Panc1 (cell line): ENCODE results near the gene TM4SF20. TPM values are rescaled to one million over a fixed set of nuclear protein-coding genes. Genes with fewer than 3 reads are reported as not detected.
A peak's percentile ranks its signal among the peaks of the same experiment; 100 is the strongest.

Experiments used
- ATAC-seq: fragments of 200-7000 bp; cut with Tn5 transposase; 2 replicates; pipeline ENCODE4 v1.9.1; 2020; ENCODE audit warnings: mild to moderate bottlenecking, moderate library complexity
- BruUV-seq: library from RNA; stranded (reverse); fragments of 400-500 nt; replicated peaks from 2 replicates; lab custom pipeline; 2021; lab: Mats Ljungman, UMichigan
- CTCF ChIA-PET: fragments of 300-600 bp; sonication (Branson Sonifier 250); formaldehyde crosslinking; loops from one replicate; lab custom pipeline; 2022; ENCODE audit warnings: antibody characterized with exemption; lab: Charles Lee
- POLR2A ChIA-PET: fragments of 300-600 bp; sonication (Branson Sonifier 250); formaldehyde crosslinking; loops from one replicate; lab custom pipeline; 2022; ENCODE audit warnings: antibody characterized with exemption; lab: Charles Lee
- DNase-seq: peaks from one replicate; pipeline ENCODE4 v3.0.0-alpha.2; 2010; ENCODE audit warnings: low read depth, low spot score
- H3K27ac ChIP-seq: 2 replicates; pipeline ENCODE4 v1.5.1; 2011; ENCODE audit warnings: mild to moderate bottlenecking, low read length, inconsistent platforms
- H3K27me3 ChIP-seq: fragments of 200-500 bp; sonication (Bioruptor generic); 2 replicates; pipeline ENCODE4 v1.6.0; 2014; ENCODE audit warnings: low read length, inconsistent platforms; ENCODE audit not compliant: control insufficient read depth, insufficient read depth
- H3K36me3 ChIP-seq: fragments of 200-500 bp; sonication (Bioruptor generic); 2 replicates; pipeline ENCODE4 v1.5.1; 2014; ENCODE audit warnings: inconsistent platforms, mild to moderate bottlenecking, low read length, moderate library complexity; ENCODE audit not compliant: control insufficient read depth, insufficient read depth
- H3K4me1 ChIP-seq: 2 replicates; pipeline ENCODE4 v1.5.1; 2011; ENCODE audit warnings: inconsistent platforms, mild to moderate bottlenecking, low read length, moderate library complexity; ENCODE audit not compliant: control insufficient read depth, insufficient read depth
- H3K4me3 ChIP-seq, 2 experiments: 2 replicates each; pipeline ENCODE4 v1.5.1; 2011 to 2012; ENCODE audit warnings: low read depth in 2 of 2, low read length in 2 of 2, mild to moderate bottlenecking in 2 of 2, inconsistent platforms in 1 of 2, moderate library complexity in 1 of 2
- H3K9me3 ChIP-seq: fragments of 200-500 bp; sonication (Bioruptor generic); 2 replicates; pipeline ENCODE4 v1.5.1; 2014; ENCODE audit warnings: low read depth, mild to moderate bottlenecking, inconsistent platforms, low read length, moderate library complexity; ENCODE audit not compliant: control insufficient read depth, insufficient read depth
- CTCF ChIP-seq: fragments of 450-650 bp; IDR thresholded peaks from 2 replicates; pipeline ENCODE4 v1.5.1; 2017; ENCODE audit warnings: mild to moderate bottlenecking
- POLR2AphosphoS5 ChIP-seq: IDR thresholded peaks from 2 replicates; pipeline ENCODE4 v1.6.1; 2012; ENCODE audit warnings: mild to moderate bottlenecking, low read depth, low read length, moderate library complexity
- REST ChIP-seq, 2 experiments: IDR thresholded peaks; 2 replicates each; pipeline ENCODE4 v1.6.1; 2011 to 2012; ENCODE audit warnings: low read depth in 2 of 2, control low read depth in 1 of 2, low read length in 1 of 2, mild to moderate bottlenecking in 1 of 2, moderate library complexity in 1 of 2; ENCODE audit not compliant: insufficient read depth in 1 of 2
- SIN3A ChIP-seq: IDR thresholded peaks from 2 replicates; pipeline ENCODE4 v1.6.1; 2012; ENCODE audit warnings: low read depth, mild to moderate bottlenecking, low read length, moderate library complexity, borderline replicate concordance; ENCODE audit not compliant: insufficient read depth
- TCF7L2 ChIP-seq: IDR thresholded peaks from 2 replicates; pipeline ENCODE4 v1.6.1; 2011; ENCODE audit warnings: mild to moderate bottlenecking, low read depth, low read length, inconsistent platforms
- in situ Hi-C: cut with HindIII; loops from 2 replicates; pipeline ENCODE4 v1.10.0; 2016; ENCODE audit warnings: low sequenced_read_pairs, low pct_unique_long_range_greater_than_20kb
- intact Hi-C: fragments of 100-400 bp; cut with micrococcal nuclease; formaldehyde crosslinking; loops from one replicate; pipeline ENCODE4 v1.10.0; 2022; ENCODE audit not compliant: unreplicated experiment
- total RNA-seq: library from RNA; stranded (reverse); gene quantifications from one replicate; pipeline ENCODE4 v1.2.1, GENCODE V29; 2021; ENCODE audit not compliant: unreplicated experiment

Gene TM4SF20
- total RNA-seq, 1 experiment from 2014 or later, result not detected

- Histone ChIP-seq H3K36me3 (no peaks in the 10 kb centered on the region; the same call in 1 of the 2 replicates), H3K9me3 (no peaks in the 10 kb centered on the region), H3K27ac (no peak overlapping the region), H3K4me1 (no peaks in the 10 kb centered on the region), H3K27me3 (no peaks in the 10 kb centered on the region), H3K4me3 (no peak overlapping the region)
- no peak for TF ChIP-seq TCF7L2
- TF ChIP-seq CTCF, result peak; percentile 40
- TF ChIP-seq SIN3A, result no peak
- BruUV-seq, result no TSS peak
- CTCF ChIA-PET, result no interaction called here
- intact Hi-C loops (no loop called here), in situ Hi-C loops (no loop called here)
- ATAC-seq (no peak), DNase-seq (no peak)
- POLR2A ChIA-PET, result no interaction called here
These were observed 15.3 kb downstream of the TM4SF20 start for GRCh38 chr2:227363756-227364155.

DNA sequence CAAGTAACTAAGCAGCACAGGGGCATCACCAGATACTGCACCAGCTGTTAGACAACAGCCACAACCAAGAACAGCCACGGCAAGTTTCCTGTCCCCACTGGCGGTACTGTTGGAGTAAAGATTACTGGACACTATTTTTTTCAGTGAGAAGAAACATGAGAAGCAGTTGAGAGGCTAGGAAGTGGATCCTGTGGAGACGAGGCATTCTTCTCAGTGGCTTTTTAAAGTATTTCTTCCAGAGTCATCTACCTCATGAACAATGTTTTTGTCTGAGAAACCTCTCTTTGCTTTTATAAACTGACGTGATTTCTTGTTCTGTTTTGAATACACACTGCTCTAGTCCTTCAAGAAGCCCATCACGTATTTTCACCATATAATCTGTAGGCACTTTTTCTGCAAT, 18.8 kb downstream of the TM4SF20 start:
- no TSS peak for BruUV-seq
- Histone ChIP-seq H3K4me3 (no peak overlapping the region), H3K4me1 (no peaks in the 10 kb centered on the region), H3K9me3 (no peaks in the 10 kb centered on the region), H3K27ac (no peak overlapping the region), H3K36me3 (peaks cover 12% of the 10 kb centered on the region), H3K27me3 (no peaks in the 10 kb centered on the region)
- CTCF ChIA-PET, result no interaction called here
- intact Hi-C loops, result no loop called here
- POLR2A ChIA-PET, result no interaction called here
- TF ChIP-seq CTCF (no peak), SIN3A (no peak)
- DNase-seq, result no peak
- ATAC-seq, result no peak
- in situ Hi-C loops, result no loop called here

DNA sequence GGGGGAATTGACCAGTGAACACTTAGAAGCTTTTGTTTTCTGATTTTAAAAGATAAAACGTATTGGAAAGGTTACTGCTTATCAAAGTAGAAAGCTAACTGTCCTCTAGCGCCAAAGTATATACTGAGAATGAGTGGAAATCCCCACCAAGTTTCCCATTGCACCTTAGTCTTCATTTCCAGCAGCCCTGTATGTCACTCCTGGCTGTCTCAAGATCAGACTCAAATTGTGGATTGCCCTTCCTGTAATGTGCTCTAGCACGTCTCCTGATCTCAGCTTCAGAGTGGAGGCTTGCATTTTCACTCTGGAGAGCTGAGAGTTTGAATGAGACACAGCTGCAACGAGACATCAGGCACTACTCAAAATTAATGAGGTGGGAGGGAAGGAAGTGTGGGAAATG, 27.5 kb downstream of the TM4SF20 start:
- DNase-seq (no peak), ATAC-seq (no peak)
- no TSS peak for BruUV-seq
- CTCF ChIA-PET, result no interaction called here
- Histone ChIP-seq H3K36me3 (peaks cover 2% of the 10 kb centered on the region), H3K9me3 (no peaks in the 10 kb centered on the region), H3K4me1 (no peaks in the 10 kb centered on the region), H3K27ac (no peak overlapping the region), H3K27me3 (no peaks in the 10 kb centered on the region), H3K4me3 (no peak overlapping the region)
- in situ Hi-C loops, result no loop called here
- TF ChIP-seq SIN3A (no peak), POLR2AphosphoS5 (no peak), TCF7L2 (no peak), REST (IDR thresholded peaks at IDR 0.05; ENCODE audit: insufficient read depth in 1 of 2, low read depth in 2 of 2, low read length in 1 of 2) (no peak), CTCF (no peak)
- intact Hi-C loops, result no loop called here
- POLR2A ChIA-PET, result no interaction called here
